SK-N-SH (cell line): Measurements from ENCODE around the gene RNPEPL1. TPM values are rescaled to one million over a fixed set of nuclear protein-coding genes. Genes with fewer than 3 reads are reported as not detected.

Experiments used
- CTCF ChIA-PET: fragments of 300-600, 350-600 bp; formaldehyde crosslinking; extraction: SDS; loops from one replicate; lab custom pipeline; 2021; lab: Yijun Ruan, JAX
- POLR2A ChIA-PET: fragments of 350-600 bp; sonication (Branson Sonifier 250); formaldehyde crosslinking; extraction: SDS; loops from one replicate; lab custom pipeline; 2020; ENCODE audit warnings: antibody characterized with exemption, inconsistent platforms; lab: Yijun Ruan, JAX
- DNase-seq: peaks from one replicate; pipeline ENCODE4 v3.0.0; 2012
- H2AFZ ChIP-seq: fragments of 200-600 bp; sonication (generic); 2 replicates; pipeline ENCODE4 v1.8.1; 2016; ENCODE audit warnings: antibody characterized with exemption, mild to moderate bottlenecking, low read depth
- H3F3A ChIP-seq: fragments of 200-600 bp; sonication (generic); replicated peaks from 2 replicates; pipeline ENCODE3; 2016; ENCODE audit warnings: antibody characterized with exemption, mild to moderate bottlenecking; ENCODE audit not compliant: insufficient read depth
- H3K27ac ChIP-seq, 2 experiments: fragments of 200-500 bp in 1 of 2; fragments of 200-600 bp in 1 of 2; sonication (Bioruptor generic) in 1 of 2; sonication (generic), shearing (Covaris generic) in 1 of 2; 2 replicates each; pipeline versions ENCODE4 v1.5.1 to v1.6.1; 2014 to 2016; ENCODE audit warnings: low read depth in 2 of 2, inconsistent platforms in 1 of 2, low read length in 1 of 2, mild to moderate bottlenecking in 1 of 2, mixed read lengths in 1 of 2
- H3K27me3 ChIP-seq: fragments of 200-600 bp; sonication (generic), shearing (Covaris generic); 2 replicates; pipeline ENCODE4 v1.6.1; 2016; ENCODE audit warnings: mixed run types; ENCODE audit not compliant: insufficient read depth
- H3K36me3 ChIP-seq, 2 experiments: fragments of 200-500 bp in 1 of 2; fragments of 200-600 bp in 1 of 2; sonication (Bioruptor generic) in 1 of 2; sonication (generic) in 1 of 2; replicated peaks in 1 of 2; 2 replicates each; pipeline versions ENCODE3 to v1.5.1; 2014 to 2016; ENCODE audit warnings: low read length in 1 of 2, mild to moderate bottlenecking in 1 of 2; ENCODE audit not compliant: insufficient read depth in 2 of 2, control insufficient read depth in 1 of 2
- H3K4me1 ChIP-seq, 2 experiments: fragments of 200-500 bp in 1 of 2; fragments of 200-600 bp in 1 of 2; sonication (Bioruptor generic) in 1 of 2; sonication (generic), shearing (Covaris generic) in 1 of 2; 2 replicates each; pipeline versions ENCODE4 v1.5.1 to v1.6.1; 2014 to 2016; ENCODE audit warnings: low read depth in 1 of 2, low read length in 1 of 2, mixed run types in 1 of 2; ENCODE audit not compliant: insufficient read depth in 2 of 2, control insufficient read depth in 1 of 2
- H3K4me2 ChIP-seq: fragments of 200-600 bp; sonication (generic), shearing (Covaris generic); 2 replicates; pipeline ENCODE4 v1.6.1; 2017; ENCODE audit warnings: mixed run types
- H3K4me3 ChIP-seq, 2 experiments: fragments of 200-500 bp in 1 of 2; fragments of 200-600 bp in 1 of 2; sonication (Bioruptor generic) in 1 of 2; sonication (generic), shearing (Covaris generic) in 1 of 2; 2 replicates each; pipeline versions ENCODE4 v1.5.1 to v1.8.1; 2014 to 2016; ENCODE audit warnings: low read depth in 2 of 2, inconsistent platforms in 1 of 2, low read length in 1 of 2, mild to moderate bottlenecking in 1 of 2, mixed read lengths in 1 of 2, moderate library complexity in 1 of 2
- H3K79me2 ChIP-seq: fragments of 200-600 bp; sonication (generic); 2 replicates; pipeline ENCODE4 v1.8.1; 2017; ENCODE audit warnings: mild to moderate bottlenecking; ENCODE audit not compliant: insufficient read depth
- H3K9ac ChIP-seq: fragments of 200-600 bp; sonication (generic); 2 replicates; pipeline ENCODE4 v1.6.1; 2017; ENCODE audit warnings: mixed run types
- H3K9me2 ChIP-seq: fragments of 200-600 bp; sonication (generic); 2 replicates; pipeline ENCODE4 v1.6.1; 2017; ENCODE audit warnings: mixed run types
- H3K9me3 ChIP-seq: fragments of 200-600 bp; sonication (generic); 2 replicates; pipeline ENCODE4 v1.6.1; 2017; ENCODE audit warnings: mixed run types, mild to moderate bottlenecking, moderate library complexity
- H4K20me1 ChIP-seq: fragments of 200-600 bp; sonication (generic); 2 replicates; pipeline ENCODE4 v1.6.1; 2017; ENCODE audit warnings: mild to moderate bottlenecking, mixed run types; ENCODE audit not compliant: insufficient read depth
- CHD2 ChIP-seq: fragments of 150-350 bp; IDR thresholded peaks from 2 replicates; pipeline ENCODE4 v1.6.1; 2018; ENCODE audit warnings: low read length; ENCODE audit not compliant: partially characterized antibody
- EP300 ChIP-seq, 2 experiments: IDR thresholded peaks; 2 replicates each; pipeline versions ENCODE4 v1.4.0 to v1.6.1; 2012; ENCODE audit warnings: borderline replicate concordance in 1 of 2, low read depth in 1 of 2, low read length in 1 of 2
- FOSL2 ChIP-seq: IDR thresholded peaks from 2 replicates; pipeline ENCODE4 v1.4.0; 2012; ENCODE audit warnings: low read depth, mild to moderate bottlenecking, moderate library complexity, borderline replicate concordance
- GATA2 ChIP-seq: sonication (generic); formaldehyde crosslinking; IDR thresholded peaks from 2 replicates; pipeline ENCODE4 v1.5.0; 2020; ENCODE audit warnings: mild to moderate bottlenecking, missing genetic modification reagents
- MXI1 ChIP-seq: IDR thresholded peaks from 2 replicates; pipeline ENCODE4 v1.6.1; 2012; ENCODE audit warnings: mild to moderate bottlenecking, low read depth, low read length, improper control_type of control experiment
- POLR2AphosphoS5 ChIP-seq: IDR thresholded peaks from 2 replicates; pipeline ENCODE4 v1.6.1; 2012; ENCODE audit warnings: low read depth, low read length
- RCOR1 ChIP-seq: fragments of 150-350 bp; IDR thresholded peaks from 2 replicates; pipeline ENCODE4 v1.6.1; 2017; ENCODE audit warnings: antibody characterized with exemption, low read length
- SIN3A ChIP-seq: IDR thresholded peaks from 2 replicates; pipeline ENCODE4 v1.6.1; 2012; ENCODE audit warnings: low read depth, mild to moderate bottlenecking, low read length, moderate library complexity, borderline replicate concordance
- TCF12 ChIP-seq: IDR thresholded peaks from 2 replicates; pipeline ENCODE4 v1.4.0; 2012
- WGBS: methylation state at CpG from one replicate; pipeline ENCODE4 v1.1.6; 2017; ENCODE audit warnings: low lambda C conversion rate; 5-methylcytosine and 5-hydroxymethylcytosine counted together
- polyA plus RNA-seq, 3 experiments: library from polyadenylated mRNA; depleted of rRNA; stranded (reverse); fragments of >200 nt; gene quantifications; 2 replicates each; pipeline ENCODE4 v1.2.3, GENCODE V29; 2012
- TF ChIP-seq, protein P1 (sequence below): fragments of 200-600 bp; sonication (generic); IDR thresholded peaks from 2 replicates; pipeline ENCODE4 v1.6.1; 2017; ENCODE audit warnings: antibody characterized with exemption, mild to moderate bottlenecking, moderate library complexity
- TF ChIP-seq, protein P2 (sequence below): IDR thresholded peaks from 2 replicates; pipeline ENCODE4 v1.4.0; 2012; ENCODE audit warnings: low read depth
- TF ChIP-seq, protein P3 (sequence below): IDR thresholded peaks from 2 replicates; pipeline ENCODE4 v1.4.0; 2012; ENCODE audit warnings: low read depth, borderline replicate concordance
- TF ChIP-seq, protein P4 (sequence below): fragments of 150-350 bp; IDR thresholded peaks from 2 replicates; pipeline ENCODE4 v1.6.1; 2016; ENCODE audit warnings: mild to moderate bottlenecking, low read depth, low read length
- TF ChIP-seq, protein P5 (sequence below): fragments of 150-350 bp; IDR thresholded peaks from 2 replicates; pipeline ENCODE4 v1.6.1; 2017; ENCODE audit warnings: antibody characterized with exemption, low read length, low read depth, borderline replicate concordance

The RNPEPL1 gene
- polyA plus RNA-seq, 1 of the 3 experiments (the other 2 are of a cell fraction) = 14.3 TPM

GRCh38 chr2:240601831-240602160 lies 33.5 kb downstream of the RNPEPL1 start:
- WGBS = 89% methylated on average over 6 of the region's 11 CpGs
- DNase-seq = no peak
- CTCF ChIA-PET = interaction anchor here (1.3 kb wide), 1 partner anchor 239 kb away, joined by 3 read pairs; no protein-coding TSS in a partner anchor

DNA sequence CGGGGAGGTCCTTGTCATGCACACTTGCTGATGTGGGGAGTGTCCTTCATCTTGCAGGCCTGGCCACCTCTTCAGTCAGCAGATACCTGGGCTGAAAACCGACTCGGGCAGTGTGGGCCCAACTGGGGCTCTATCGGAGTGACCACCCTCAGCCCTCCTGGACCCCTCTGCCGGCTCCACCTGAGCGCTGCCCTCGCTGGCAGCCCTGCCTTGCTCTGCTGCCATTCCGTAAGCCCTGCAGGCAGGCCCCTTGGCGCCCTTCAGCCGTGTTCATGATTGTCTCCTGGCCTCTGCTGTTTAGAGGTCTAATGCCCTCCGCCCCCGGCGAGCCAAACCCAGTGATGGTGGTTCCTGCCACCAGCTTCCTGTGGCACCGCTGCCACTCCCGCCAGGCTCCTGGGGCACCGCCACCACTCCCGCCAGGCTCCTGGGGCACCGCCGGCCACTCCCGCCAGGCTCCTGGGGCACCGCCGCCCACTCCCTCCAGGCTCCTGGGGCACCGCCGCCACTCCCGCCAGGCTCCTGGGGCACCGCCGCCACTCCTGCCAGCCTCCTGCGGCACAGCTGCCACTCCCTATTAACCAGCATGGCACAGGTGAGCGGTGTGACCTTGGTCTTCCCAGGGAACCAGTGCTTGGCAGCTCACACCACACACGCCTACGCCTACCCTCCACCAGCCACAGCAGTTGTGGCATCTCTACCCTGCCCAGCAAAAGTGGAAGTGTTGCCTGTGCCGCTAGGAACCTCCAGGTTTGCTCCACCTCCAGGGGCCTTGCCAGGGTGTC lies 34.2 kb downstream of the RNPEPL1 start:
- Histone ChIP-seq H3K79me2 (no peaks in the 10 kb centered on the region), H3K27me3 (no peaks in the 10 kb centered on the region), H3K36me3 (peaks cover 0 to 14% of the 10 kb centered on the region in 2 experiments), H3K9me2 (no peaks in the 10 kb centered on the region), H3F3A (no peaks in the 10 kb centered on the region), H3K9me3 (no peaks in the 10 kb centered on the region), H4K20me1 (no peaks in the 10 kb centered on the region), H3K4me3 (no peak overlapping the region), H3K4me1 (peaks cover 0 to 15% of the 10 kb centered on the region in 2 experiments; a peak in 1 of 4 replicates), H3K9ac (no peak overlapping the region), H2AFZ (no peak overlapping the region), H3K27ac (no peak overlapping the region), H3K4me2 (no peak overlapping the region)
- ChIA-PET POLR2A (no interaction called here), CTCF (interaction anchor here (1.3 to 3.6 kb wide), 2 partner anchors 36 to 238 kb away, joined by 3 to 15 read pairs; no protein-coding TSS in a partner anchor)
- TF ChIP-seq TCF12 (no peak), POLR2AphosphoS5 (no peak), EP300 (IDR thresholded peaks at IDR 0.05; ENCODE audit: borderline replicate concordance in 1 of 2, low read depth in 1 of 2, low read length in 1 of 2) (no peak), SIN3A (no peak), RCOR1 (no peak), CHD2 (no peak), MXI1 (no peak)
- TF ChIP-seq, protein P1, sequence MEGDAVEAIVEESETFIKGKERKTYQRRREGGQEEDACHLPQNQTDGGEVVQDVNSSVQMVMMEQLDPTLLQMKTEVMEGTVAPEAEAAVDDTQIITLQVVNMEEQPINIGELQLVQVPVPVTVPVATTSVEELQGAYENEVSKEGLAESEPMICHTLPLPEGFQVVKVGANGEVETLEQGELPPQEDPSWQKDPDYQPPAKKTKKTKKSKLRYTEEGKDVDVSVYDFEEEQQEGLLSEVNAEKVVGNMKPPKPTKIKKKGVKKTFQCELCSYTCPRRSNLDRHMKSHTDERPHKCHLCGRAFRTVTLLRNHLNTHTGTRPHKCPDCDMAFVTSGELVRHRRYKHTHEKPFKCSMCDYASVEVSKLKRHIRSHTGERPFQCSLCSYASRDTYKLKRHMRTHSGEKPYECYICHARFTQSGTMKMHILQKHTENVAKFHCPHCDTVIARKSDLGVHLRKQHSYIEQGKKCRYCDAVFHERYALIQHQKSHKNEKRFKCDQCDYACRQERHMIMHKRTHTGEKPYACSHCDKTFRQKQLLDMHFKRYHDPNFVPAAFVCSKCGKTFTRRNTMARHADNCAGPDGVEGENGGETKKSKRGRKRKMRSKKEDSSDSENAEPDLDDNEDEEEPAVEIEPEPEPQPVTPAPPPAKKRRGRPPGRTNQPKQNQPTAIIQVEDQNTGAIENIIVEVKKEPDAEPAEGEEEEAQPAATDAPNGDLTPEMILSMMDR = no peak
- no peak for DNase-seq
- WGBS = 96% methylated on average over 23 of the region's 32 CpGs

More at GRCh38 chr2:240601831-240602160, 33.5 kb downstream of the RNPEPL1 start:
- Histone ChIP-seq H3K79me2 (no peaks in the 10 kb centered on the region), H3K9ac (no peak overlapping the region), H3K27me3 (no peaks in the 10 kb centered on the region), H3K4me2 (no peak overlapping the region), H3K4me1 (peaks cover 0 to 15% of the 10 kb centered on the region in 2 experiments; a peak in 1 of 4 replicates), H3F3A (no peaks in the 10 kb centered on the region), H3K27ac (no peak overlapping the region), H3K9me2 (no peaks in the 10 kb centered on the region), H4K20me1 (no peaks in the 10 kb centered on the region), H2AFZ (no peak overlapping the region), H3K9me3 (no peaks in the 10 kb centered on the region), H3K4me3 (no peak overlapping the region), H3K36me3 (peaks cover 0 to 14% of the 10 kb centered on the region in 2 experiments)
- POLR2A ChIA-PET = no interaction called here
- no peak for TF ChIP-seq CHD2
- TF ChIP-seq, protein P2, sequence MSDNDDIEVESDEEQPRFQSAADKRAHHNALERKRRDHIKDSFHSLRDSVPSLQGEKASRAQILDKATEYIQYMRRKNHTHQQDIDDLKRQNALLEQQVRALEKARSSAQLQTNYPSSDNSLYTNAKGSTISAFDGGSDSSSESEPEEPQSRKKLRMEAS = no peak
- TF ChIP-seq, protein P3, sequence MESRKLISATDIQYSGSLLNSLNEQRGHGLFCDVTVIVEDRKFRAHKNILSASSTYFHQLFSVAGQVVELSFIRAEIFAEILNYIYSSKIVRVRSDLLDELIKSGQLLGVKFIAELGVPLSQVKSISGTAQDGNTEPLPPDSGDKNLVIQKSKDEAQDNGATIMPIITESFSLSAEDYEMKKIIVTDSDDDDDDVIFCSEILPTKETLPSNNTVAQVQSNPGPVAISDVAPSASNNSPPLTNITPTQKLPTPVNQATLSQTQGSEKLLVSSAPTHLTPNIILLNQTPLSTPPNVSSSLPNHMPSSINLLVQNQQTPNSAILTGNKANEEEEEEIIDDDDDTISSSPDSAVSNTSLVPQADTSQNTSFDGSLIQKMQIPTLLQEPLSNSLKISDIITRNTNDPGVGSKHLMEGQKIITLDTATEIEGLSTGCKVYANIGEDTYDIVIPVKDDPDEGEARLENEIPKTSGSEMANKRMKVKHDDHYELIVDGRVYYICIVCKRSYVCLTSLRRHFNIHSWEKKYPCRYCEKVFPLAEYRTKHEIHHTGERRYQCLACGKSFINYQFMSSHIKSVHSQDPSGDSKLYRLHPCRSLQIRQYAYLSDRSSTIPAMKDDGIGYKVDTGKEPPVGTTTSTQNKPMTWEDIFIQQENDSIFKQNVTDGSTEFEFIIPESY = no peak
- TF ChIP-seq FOSL2 = no peak
- TF ChIP-seq EP300 (IDR thresholded peaks at IDR 0.05; ENCODE audit: borderline replicate concordance in 1 of 2, low read depth in 1 of 2, low read length in 1 of 2) = no peak
- TF ChIP-seq, protein P4, sequence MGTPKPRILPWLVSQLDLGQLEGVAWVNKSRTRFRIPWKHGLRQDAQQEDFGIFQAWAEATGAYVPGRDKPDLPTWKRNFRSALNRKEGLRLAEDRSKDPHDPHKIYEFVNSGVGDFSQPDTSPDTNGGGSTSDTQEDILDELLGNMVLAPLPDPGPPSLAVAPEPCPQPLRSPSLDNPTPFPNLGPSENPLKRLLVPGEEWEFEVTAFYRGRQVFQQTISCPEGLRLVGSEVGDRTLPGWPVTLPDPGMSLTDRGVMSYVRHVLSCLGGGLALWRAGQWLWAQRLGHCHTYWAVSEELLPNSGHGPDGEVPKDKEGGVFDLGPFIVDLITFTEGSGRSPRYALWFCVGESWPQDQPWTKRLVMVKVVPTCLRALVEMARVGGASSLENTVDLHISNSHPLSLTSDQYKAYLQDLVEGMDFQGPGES = no peak
- TF ChIP-seq GATA2 (CRISPR knock-in tag) = no peak
- TF ChIP-seq, protein P5, sequence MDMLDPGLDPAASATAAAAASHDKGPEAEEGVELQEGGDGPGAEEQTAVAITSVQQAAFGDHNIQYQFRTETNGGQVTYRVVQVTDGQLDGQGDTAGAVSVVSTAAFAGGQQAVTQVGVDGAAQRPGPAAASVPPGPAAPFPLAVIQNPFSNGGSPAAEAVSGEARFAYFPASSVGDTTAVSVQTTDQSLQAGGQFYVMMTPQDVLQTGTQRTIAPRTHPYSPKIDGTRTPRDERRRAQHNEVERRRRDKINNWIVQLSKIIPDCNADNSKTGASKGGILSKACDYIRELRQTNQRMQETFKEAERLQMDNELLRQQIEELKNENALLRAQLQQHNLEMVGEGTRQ = no peak
- TF ChIP-seq TCF12 = no peak
